Nucleus accumbens (tissue), 56 donors: ENCODE results near the gene ABHD10.

Source experiments
- DNase-seq, 56 donors: peaks; one replicate each; lab custom pipeline; 2025; lab: John Stamatoyannopoulos, UW

Gene ABHD10

DNA sequence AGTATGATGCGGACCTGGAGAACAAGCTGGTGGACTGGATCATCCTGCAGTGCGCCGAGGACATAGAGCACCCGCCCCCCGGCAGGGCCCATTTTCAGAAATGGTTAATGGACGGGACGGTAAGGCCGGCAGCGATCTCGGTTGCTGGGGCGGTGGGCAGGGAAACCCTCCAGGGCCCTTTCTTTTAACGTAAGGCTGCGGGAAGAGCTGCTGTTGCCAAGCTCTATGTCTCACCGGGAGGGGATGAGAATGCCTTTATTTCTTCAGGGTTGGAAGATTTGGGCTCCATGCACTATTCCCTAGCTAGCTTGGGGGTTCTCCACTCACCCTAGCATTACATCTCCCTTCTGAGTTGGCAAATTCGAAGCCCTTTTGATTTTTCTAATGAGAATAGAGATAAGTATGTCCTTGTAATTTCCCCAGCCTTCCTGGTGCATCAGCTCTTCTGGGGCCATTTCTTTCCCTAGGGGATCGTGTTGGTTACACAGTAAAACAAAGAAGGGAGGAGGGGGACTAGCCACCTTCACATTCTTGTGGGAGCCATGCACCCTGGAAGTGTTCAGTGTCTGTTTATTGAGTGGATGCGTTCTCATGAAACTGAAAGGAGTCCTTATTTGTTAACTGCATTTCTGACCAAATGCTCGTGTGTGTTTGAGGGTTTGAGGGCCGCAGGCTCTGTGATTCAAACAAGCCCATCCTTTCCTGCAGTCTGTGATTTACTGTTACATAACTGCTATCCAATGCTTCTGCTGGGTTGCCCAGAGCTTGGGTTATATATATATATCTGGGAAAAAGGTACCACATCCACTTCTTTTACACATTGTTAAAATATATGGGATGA, 20.9 kb downstream of the ABHD10 start:
- DNase-seq: peak in 8 of 56 donors; percentile 15 to 63 (median 45)

DNA sequence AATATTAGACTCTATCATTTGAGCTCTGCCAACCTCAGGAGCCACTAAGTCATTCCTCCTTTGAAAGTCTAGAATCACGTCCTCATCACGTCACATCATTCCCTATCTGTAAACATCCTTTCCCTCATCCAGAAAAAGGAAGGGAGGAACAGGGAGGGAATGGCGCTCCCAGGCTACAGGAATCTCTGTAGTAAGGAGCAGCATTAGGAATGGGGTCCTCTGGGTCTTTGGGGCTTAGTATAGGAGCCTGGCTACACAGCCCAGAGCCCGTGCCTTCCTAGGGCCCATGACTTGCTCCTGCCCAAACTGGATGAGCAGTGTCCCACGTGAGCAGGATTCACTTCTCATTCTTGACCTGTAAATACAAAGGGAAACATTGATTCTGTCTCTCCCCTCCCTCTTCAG, 21.5 kb downstream of the ABHD10 start:
- peak in 3 of 56 donors; percentile 9 to 36 (median 35) for DNase-seq

DNA sequence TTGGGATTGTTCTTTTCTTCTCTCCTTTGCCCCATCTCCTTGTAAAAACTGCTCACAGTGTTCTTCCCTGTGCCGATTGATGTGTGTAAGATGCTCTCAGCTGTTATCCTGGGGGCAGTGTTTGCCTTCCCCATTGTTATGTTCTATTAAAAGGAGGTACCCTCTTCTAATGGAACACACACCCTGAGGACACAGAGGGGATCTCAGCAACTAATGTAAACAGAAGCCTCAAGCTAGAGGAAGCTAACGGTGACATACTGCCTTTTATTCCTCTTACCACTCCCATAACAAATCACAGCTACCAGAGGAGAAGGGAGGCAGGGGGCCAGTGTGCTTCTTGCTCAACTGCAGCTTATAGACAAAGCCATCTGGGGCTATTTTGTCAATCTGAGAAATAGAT, 22.1 kb downstream of the ABHD10 start:
- no peak for DNase-seq

DNA sequence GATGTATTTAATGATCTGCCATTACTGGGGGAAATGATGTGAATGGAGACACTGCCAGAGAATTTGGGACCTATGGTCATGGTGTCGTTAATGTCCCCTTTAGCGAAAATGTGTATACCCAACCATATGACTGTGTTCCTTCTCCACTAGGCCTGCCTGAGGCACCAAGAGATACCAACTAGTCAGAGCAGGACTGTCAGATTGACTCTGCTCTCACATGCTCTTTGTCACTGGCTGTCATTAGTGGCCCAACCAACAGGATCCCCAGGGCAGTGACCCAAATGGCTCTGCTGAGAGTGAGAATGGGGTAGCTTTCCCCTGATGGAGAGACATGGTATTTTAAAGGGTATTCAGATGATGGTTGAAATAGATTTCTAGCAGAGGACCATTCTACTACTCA, 22.7 kb downstream of the ABHD10 start:
- DNase-seq: no peak

DNA sequence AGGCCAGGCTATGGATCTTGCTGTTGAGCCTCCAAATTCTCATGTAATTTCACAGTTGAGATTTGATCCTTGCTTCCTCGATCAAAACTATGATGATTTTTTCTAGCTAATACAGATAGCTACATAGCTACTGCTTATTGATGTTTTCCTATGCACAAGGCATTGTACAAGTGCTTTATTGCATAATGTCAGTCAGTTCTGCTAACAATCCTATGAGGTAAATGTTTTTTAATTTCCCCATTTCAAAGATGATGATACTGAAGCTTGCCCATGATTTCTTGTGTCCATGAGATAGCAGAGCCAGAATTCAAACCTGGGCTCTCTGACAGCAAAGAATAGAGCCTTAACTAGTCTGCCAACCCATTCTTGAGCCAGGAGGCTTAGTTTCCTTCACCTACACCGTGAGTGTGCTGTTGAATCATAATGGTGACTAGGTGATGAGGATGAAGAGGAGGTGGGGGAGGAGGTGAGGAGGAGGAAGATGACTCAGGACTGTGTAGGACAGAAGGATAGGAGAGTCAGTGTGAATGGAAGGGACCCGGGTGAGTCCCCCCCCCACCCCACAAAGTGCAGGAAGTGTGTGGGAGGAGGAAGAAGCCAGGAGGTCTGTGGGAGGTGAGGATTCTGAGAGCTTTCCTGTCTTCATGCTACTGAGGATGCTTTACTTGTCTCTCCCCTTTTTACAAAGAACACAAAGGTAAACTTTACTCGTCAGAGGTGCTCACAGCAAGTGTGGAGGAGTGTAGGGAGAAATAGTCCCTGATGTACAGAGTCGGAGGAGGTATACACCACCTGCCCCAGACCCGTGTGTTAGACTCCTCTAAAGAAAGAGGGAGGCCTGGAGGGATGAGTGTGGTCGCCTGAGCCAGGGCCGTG, 23.5 kb downstream of the ABHD10 start:
- peak in 26 of 56 donors; percentile 12 to 68 (median 33) for DNase-seq

DNA sequence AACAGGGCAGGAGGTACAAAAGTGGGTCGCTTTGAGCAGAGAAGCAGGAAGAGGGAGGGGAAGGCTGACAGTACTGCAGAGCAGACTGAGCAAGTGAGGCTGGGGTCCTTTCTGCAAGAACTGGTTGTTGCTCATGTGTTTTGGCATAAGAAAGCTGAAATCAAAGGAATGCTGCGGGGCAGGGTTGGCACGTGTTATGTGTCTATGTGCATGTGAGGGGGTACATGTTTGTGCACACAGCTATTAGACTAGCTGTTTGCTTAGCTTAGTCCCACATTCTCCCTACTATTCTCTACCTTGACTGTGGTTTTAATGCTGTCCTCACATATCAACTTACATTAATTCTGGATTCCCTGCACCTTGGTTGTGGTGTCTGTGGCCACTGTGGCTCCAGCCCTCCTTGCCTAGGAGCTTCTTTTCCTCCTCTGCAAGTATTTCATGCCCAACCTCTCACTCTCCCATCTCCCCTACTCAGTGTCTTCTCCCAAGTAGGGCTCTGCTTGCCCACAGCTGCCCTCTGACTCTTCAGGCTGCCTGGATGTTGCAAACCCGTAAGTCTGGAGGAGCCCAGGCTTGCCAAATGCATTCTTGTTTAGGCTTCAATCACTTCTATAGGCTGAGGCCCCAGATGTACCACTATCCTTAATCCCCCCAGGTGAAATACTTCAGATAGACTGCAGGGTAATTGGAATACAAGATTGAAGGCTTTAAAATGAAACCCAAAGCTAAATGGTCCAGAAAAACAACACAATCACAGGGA, 24.7 kb downstream of the ABHD10 start:
- DNase-seq: no peak

DNA sequence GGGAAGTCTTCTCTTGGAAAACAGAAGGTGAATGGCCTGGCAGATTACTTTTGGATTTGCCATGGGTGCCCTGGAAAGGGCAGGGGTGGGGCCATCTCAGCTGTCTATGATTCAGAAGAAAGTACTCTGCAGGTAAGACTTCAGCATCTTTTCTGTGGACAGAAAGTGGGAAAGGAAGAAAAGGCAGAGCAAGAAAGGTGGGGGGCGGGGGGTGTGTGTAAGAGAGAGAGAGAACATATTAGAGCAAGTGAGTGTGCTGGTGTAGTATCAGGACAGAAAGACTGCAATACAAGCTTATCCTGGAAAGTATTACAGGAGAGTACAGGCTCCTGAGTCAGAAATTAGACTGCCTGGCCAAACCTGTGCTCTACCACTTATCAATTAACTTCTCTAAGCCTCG, 25.4 kb downstream of the ABHD10 start:
- DNase-seq: no peak

DNA sequence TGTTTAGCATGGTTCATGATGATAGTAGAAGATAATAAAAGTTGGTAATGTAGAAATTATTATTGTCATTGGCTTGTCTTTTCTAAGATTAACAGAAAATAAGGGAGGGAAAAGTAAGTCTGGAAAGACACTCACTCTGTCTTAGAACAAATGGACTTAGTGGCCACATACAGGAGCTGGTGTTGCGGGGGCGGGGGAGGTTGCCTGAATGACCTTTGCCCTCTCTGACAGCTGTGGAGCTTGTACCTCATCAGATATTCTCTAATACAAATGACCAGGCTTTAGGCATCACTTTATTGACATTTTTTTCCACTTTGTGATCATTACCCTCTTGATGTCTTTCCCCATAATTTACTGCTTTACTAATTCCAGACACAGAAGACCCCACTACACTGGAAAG, 25.8 kb downstream of the ABHD10 start:
- DNase-seq: no peak

DNA sequence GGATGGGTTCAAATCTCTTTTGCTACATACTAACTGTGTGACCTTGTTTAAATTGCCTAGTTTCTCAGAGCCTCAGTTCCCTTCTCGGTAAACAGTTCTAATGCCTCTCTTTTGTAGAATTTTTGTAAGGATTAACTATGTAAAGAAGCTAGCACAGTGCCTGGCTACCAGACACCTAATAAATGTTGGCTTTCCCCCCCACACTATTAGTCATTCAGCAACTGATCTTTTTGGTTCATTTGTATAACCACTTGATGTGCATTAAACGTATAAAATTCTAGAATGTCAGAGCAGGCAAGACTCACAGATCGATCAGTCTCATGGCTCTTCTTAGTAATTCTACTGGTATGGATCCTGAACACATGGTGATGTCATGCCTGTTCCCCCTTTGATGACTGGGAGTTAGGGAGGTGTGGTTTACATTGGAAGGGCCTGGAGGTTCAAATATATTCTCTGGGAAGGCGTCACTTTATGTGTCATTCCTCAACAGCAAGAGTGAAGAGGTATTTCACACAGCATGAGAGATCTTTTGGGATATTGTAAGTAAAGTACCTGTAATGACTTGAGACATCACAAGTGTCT, 26.4 kb downstream of the ABHD10 start:
- DNase-seq: no peak

DNA sequence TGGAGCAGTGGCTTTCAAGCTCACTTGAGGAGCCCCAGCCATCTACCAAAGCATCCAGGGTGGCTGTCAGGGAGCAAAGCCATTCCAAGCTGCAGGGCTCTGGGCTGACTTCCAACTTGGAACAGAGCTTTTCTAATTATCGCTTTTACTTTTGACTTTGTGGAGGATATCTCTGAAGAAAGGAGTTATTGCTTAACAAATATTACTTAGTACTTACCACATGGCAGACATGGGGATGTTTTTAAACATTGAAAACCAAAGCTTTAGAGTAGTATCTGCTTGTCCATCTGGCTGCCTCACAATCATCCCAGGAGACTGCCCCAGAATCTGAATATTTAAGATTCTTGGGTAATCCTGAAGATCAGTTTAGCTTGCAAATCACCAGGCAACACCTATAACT, 28.8 kb downstream of the ABHD10 start:
- no peak for DNase-seq

DNA sequence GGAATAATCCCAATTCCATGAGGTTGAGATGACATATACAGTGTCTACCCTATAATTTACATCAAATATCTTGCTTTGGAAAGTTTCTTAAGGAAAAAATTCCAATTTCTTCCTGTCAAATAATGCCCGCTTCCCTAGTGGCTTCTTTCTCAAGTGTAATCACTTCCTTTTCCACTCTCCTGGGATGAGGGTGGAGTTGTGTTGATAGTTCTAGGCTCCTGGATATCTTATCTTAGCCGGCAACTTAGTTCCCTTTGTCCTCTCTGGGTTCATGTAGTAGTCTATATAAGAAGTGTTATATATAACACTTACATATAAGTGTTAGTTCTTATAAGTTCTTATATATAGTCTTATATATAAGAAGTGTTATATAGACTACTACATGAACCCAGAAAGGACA, 30.8 kb downstream of the ABHD10 start:
- no peak for DNase-seq

DNA sequence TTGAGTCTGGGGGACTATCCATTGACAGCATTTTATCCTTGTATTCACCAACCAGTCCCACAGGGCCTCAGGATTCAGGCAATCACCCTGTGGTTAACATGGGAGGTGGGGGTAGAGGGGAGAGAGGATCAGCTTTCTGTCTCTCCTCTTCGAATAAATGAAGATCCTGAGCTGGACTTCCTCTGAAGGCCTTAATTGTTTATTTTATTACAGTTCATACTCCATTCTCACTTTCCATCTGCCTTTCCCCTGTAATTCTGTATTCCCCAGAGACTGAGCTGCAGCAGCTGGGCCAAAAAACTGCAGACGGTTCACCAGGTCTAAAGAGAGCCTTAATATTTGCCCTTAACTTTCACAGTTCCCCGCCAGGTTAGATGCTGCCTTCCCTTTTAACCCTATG, 31.8 kb downstream of the ABHD10 start:
- no peak for DNase-seq

DNA sequence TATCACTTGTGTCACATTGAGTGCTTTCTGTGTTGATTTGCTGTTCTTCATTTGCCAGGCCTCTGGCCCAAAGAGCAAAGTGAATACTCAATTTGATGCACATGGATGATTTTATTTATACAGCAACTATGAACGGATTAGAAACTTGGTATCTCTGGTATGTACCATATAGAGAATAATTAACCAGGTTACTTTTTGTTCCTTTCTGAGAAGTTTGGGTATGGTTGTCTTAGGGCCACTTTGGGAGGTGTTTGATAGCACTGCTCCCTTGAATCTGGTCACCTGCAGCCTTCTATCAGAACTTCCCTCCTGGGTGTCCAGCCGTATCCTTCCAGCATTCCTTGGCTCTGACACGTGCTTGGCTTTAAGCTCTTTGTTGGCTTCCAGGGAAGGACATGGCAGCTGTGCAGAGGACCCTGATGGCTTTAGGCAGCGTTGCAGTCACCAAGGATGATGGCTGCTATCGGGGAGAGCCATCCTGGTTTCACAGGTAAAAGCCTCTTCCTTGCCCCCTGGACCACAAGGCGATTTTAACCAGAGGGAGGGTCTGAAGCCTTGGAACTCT, 32.6 kb downstream of the ABHD10 start:
- no peak for DNase-seq

DNA sequence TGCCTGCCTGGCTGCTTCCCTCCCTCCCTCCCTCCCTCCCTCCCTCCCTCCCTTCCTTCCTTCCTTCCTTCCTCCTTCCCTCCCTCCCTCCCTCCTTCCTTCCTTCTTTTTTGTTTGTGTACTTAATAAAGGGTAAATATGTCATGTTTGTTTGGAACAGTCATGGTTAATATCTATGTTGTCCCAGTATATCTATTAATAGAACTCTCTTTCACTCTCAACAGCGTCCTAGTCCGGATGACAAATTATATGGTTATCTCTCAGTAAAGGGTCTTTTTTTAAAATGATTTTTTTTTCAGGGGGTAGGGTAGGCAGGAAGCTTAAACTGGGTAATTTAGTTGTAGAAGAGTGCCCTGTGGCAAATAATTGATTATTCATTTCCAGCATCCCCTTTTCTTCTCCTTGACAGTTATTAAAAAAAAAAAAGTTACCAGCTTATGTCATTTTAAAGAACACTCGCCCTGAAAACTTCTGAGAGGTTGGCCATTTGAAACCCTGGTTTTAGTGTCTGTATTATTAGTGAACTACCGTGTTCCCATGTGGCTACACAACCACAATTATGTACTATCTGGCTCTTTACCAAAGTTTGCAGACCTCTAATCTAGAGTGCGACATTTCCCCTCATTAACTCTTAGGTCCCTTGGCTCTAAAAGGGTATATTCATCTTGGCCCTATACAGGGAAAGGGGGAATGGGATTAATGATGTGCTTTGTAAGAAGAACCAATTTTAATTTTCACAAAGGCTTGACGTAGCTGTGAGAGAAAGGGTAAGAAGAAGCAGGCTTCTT, 33.6 kb downstream of the ABHD10 start:
- DNase-seq: no peak

DNA sequence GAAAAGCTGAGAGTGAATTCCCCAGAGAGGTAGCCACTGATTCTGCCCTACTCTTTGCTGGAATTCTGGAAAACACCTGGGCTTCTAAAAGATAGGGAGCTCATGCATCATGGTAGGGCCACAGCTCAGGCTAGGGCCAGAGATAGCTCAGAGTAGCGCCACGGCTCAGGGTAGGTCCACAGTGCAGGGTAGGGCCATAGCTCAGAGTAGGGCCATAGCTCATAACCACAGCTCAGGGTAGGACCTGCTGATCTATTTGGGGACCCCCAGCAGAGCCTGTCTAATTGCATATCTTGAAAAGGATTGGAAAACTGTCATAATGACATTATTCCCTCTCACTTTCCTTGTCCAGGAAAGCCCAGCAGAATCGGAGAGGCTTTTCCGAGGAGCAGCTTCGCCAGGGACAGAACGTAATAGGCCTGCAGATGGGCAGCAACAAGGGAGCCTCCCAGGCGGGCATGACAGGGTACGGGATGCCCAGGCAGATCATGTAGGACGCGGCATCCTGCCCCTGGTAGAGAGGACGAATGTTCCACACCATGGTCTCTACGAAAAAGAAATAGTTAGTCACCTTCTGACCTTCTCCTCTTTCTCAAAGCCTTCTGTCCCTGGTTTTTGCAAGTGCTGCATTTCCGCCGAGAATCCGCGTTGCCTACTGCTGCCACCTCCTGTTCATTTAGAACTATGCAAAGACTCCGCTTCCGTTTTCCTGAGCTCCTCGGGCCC, 34.4 kb downstream of the ABHD10 start:
- peak in 46 of 56 donors; percentile 6 to 74 (median 44) for DNase-seq

DNA sequence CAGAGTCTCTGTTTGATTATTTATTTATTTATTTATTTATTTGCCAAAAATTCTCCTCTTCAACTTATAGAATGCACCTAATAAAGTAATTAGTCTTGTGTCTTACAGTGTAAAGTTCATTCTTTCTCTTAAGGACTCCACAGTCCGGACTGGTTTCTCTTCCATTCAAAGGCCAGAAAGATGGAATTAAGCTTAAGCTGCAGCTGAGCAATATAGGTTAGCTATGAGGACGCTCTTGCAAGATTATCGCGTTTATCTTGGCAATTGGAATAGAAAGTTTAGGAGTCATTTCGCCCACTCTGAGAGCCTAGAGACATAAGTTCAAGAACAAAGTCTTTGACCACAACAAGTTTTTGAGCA, 34.9 kb downstream of the ABHD10 start:
- DNase-seq: no peak

DNA sequence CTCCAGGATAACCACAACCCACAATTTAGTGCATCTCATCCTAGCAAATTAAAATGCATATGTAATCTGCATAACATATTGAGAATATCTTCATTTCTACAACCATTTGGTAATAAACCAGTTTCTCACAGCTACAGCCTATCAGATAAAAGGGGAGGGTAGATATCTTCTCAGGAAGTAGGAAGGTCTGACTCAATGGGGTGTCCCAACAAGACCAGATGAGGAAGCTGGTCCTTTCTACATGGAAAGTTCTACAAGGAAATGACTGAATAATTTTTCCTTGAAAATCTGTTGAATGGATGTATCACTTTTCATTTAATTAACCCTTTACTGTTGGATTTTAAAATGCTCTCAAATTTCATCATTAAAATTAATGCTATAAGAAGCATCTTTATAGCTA, 38.3 kb downstream of the ABHD10 start:
- DNase-seq: no peak

DNA sequence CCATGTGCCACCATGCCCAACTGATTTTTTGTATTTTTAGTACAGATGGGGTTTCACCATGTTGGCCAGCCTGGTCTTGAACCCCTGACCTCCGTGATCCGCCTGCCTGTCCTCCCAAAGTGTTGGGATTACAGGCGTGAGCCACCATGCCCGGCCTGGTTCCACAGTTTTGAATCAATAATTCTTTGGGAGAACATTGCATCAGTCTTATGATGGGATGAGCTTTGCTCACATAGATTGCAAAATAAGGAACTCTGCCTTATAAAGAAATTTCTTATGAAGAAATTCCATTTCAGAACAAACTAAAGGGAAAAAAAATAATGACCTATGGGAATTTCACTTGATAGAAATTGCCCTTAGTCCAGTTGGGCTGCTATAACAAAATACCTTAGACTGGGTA, 39.9 kb downstream of the ABHD10 start:
- DNase-seq: no peak

DNA sequence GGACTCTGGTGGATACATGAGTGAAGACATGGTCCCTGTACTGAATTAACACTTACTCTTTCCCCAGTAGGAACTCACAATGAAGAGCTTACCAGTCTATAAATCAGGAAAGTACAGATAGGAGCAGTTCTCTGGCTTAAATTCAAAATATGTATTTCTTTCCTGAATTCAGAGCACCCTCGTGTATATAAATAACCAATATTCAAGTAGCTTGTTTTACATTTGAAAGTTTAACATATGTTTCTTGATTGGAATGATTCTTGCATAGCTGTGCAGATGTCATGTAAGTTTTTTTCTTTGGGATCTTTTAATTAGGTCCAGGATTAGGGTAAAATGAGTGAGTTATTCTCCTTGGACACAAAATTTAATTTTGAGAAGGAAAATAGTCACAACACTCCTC, 40.9 kb downstream of the ABHD10 start:
- no peak for DNase-seq
